Measurements from ENCODE around the gene VAPA. TPM values are rescaled to one million over a fixed set of nuclear protein-coding genes. Genes with fewer than 3 reads are reported as not detected.

VAPA gene
- total and polyA plus RNA-seq, 2 of the 4 experiments (the other 2 are of a cell fraction): 199 to 206 TPM

- no peaks in the 10 kb centered on the region for H3K27me3 ChIP-seq (ENCODE audit: control insufficient read depth, insufficient read depth, low read length)
- dilution Hi-C loops (cut with HindIII; ENCODE audit: low sequenced_read_pairs, unreplicated experiment) (no loop called here), intact Hi-C loops (cut with micrococcal nuclease) (loop anchor here (5.0 kb wide), 1 partner anchor 882 kb away; no protein-coding TSS in a partner anchor), in situ Hi-C loops (cut with MboI; ENCODE audit: low sequenced_read_pairs) (no loop called here)
- H4K5ac ChIP-seq (ENCODE audit: low read depth, low read length): no peak overlapping the region
- H3K79me1 ChIP-seq (ENCODE audit: low read depth in 1 of 2, low read length in 2 of 2): no peaks in the 10 kb centered on the region
- H3K27ac ChIP-seq (ENCODE audit: insufficient read depth, low read length): no peak overlapping the region
- POLR2A ChIA-PET (ENCODE audit: unreplicated experiment): no interaction called here
- H2BK120ac ChIP-seq (ENCODE audit: low read depth, low read length): no peak overlapping the region
- peaks cover 1% of the 10 kb centered on the region; the same call in 1 of the 2 replicates for H3K4me1 ChIP-seq (ENCODE audit: control insufficient read depth, insufficient read depth, low read length)
- DNase-seq (no peak), ATAC-seq (ENCODE audit: low read depth) (no peak)
- no peak overlapping the region for H3K9ac ChIP-seq (ENCODE audit: low read depth, low read length)
- no peaks in the 10 kb centered on the region for H3K9me1 ChIP-seq (ENCODE audit: insufficient read depth, low read length)
- no peak overlapping the region for H3K14ac ChIP-seq (replicated peaks; ENCODE audit: low read depth, low read length)
- no peak overlapping the region for H2BK15ac ChIP-seq (ENCODE audit: low read depth, low read length)
- H3K9me3 ChIP-seq (ENCODE audit: control insufficient read depth, insufficient read depth, low read length): no peaks in the 10 kb centered on the region
- H2BK20ac ChIP-seq (ENCODE audit: low read depth, low read length): no peak overlapping the region
- H2BK5ac ChIP-seq (ENCODE audit: low read depth, low read length, poor library complexity, severe bottlenecking): no peak overlapping the region
- H3K23ac ChIP-seq (ENCODE audit: low read depth, low read length): no peak overlapping the region
- no peak overlapping the region for H4K91ac ChIP-seq (ENCODE audit: insufficient read depth, low read depth, low read length)
- TF ChIP-seq RAD21 (IDR thresholded peaks at IDR 0.05; ENCODE audit: low read length) (no peak), MXI1 (IDR thresholded peaks at IDR 0.05; ENCODE audit: borderline replicate concordance, low read depth, low read length) (no peak)
- BruUV-seq (replicated peaks): no TSS peak
- 100% methylated on average over 2 of the region's 6 CpGs; no CpG with 5 or more reads in 1 of the 2 experiments for WGBS, 2 experiments (ENCODE audit: extremely low coverage in 2 of 2, insufficient read length in 1 of 2)
- no peak overlapping the region for H2AK5ac ChIP-seq (ENCODE audit: low read depth, low read length)
- H3K56ac ChIP-seq (ENCODE audit: extremely low read depth, insufficient read depth, low read length): no peak overlapping the region
- CTCF ChIA-PET: no interaction called here
- H2AFZ ChIP-seq (replicated peaks; ENCODE audit: low read length, poor library complexity): no peak overlapping the region
- no peak overlapping the region for H3K4ac ChIP-seq (ENCODE audit: low read depth, low read length)
- H3K18ac ChIP-seq (ENCODE audit: low read depth, low read length): no peak overlapping the region
- H4K8ac ChIP-seq (ENCODE audit: low read depth in 2 of 2, low read length in 2 of 2): no peak overlapping the region
- H2AK9ac ChIP-seq (replicated peaks; ENCODE audit: low read depth, low read length, poor library complexity): no peak overlapping the region
- no peak overlapping the region for H3K4me3 ChIP-seq (ENCODE audit: insufficient read depth, low read depth, low read length)
- no peaks in the 10 kb centered on the region for H3K36me3 ChIP-seq (ENCODE audit: control insufficient read depth, insufficient read depth, low read length)
- no peak overlapping the region for H3K4me2 ChIP-seq (ENCODE audit: low read depth, low read length)
- H4K20me1 ChIP-seq (ENCODE audit: insufficient read depth, low read length): no peaks in the 10 kb centered on the region
Measured at GRCh38 chr18:9884090-9884489, 29.7 kb upstream of the VAPA start.

All from IMR-90 (cell line).